ENCODE measurements around the gene LCP2.

LCP2 gene

GRCh38 chr5:170266570-170267381, 30.8 kb downstream of the LCP2 start:
- H3K4me1 ChIP-seq (ENCODE audit: control extremely low read depth in 1 of 4, control insufficient read depth in 4 of 4, insufficient read depth in 4 of 4, low read length in 3 of 4) = peaks cover 17 to 60% (median 39%) of the 10 kb centered on the region in 4 experiments
- H3K27me3 ChIP-seq (replicated peaks in 2 of 5; ENCODE audit: control insufficient read depth in 4 of 5, insufficient read depth in 5 of 5, low read length in 4 of 5) = no peaks in the 10 kb centered on the region
- no peak overlapping the region for H3K4me3 ChIP-seq (ENCODE audit: control insufficient read depth in 1 of 7, extremely low read depth in 1 of 7, insufficient read depth in 4 of 7, low read depth in 2 of 7, low read length in 6 of 7)
- no peaks in the 10 kb centered on the region for H3K9me3 ChIP-seq (ENCODE audit: control extremely low read depth in 1 of 5, control insufficient read depth in 4 of 5, insufficient read depth in 2 of 5, low read depth in 1 of 5, low read length in 4 of 5)
- peaks cover 39 to 85% (median 62%) of the 10 kb centered on the region in 4 experiments for H3K36me3 ChIP-seq (ENCODE audit: control insufficient read depth in 4 of 4, insufficient read depth in 4 of 4, low read length in 3 of 4)
- ChIA-PET POLR2A (interaction anchor here (1.7 kb wide), 1 partner anchor 64 kb away, joined by 6 read pairs; no protein-coding TSS in a partner anchor), CTCF (interaction anchor here (0.6 to 16.6 kb wide), 32 partner anchors 9 to 358 kb away, joined by 3 to 430 read pairs (median 5); partner anchors contain the start of gene LCP2)
- DNase-seq = peak in 2 of 3 donors; percentile 44 to 53
- WGBS (ENCODE audit: insufficient coverage) = 41% methylated on average over 15 of the region's 17 CpGs
- peak overlapping the region; percentile 3 to 49 for H3K27ac ChIP-seq (ENCODE audit: insufficient read depth in 1 of 2, low read depth in 1 of 2, low read length in 2 of 2, poor library complexity in 1 of 2, severe bottlenecking in 2 of 2)

- 24% methylated on average over 3 of the region's 5 CpGs for WGBS (ENCODE audit: insufficient coverage)
- peaks cover 38 to 85% (median 65%) of the 10 kb centered on the region in 4 experiments for H3K36me3 ChIP-seq (ENCODE audit: control insufficient read depth in 4 of 4, insufficient read depth in 4 of 4, low read length in 3 of 4)
- peak in 2 of 3 donors; percentile 61 to 73 for DNase-seq
- H3K9me3 ChIP-seq (ENCODE audit: control extremely low read depth in 1 of 5, control insufficient read depth in 4 of 5, insufficient read depth in 2 of 5, low read depth in 1 of 5, low read length in 4 of 5) = no peaks in the 10 kb centered on the region
- peak overlapping the region in 1 of 2 experiments; percentile 36 for H3K27ac ChIP-seq (ENCODE audit: insufficient read depth in 1 of 2, low read depth in 1 of 2, low read length in 2 of 2, poor library complexity in 1 of 2, severe bottlenecking in 2 of 2)
- H3K4me3 ChIP-seq (ENCODE audit: control insufficient read depth in 1 of 7, extremely low read depth in 1 of 7, insufficient read depth in 4 of 7, low read depth in 2 of 7, low read length in 6 of 7) = peak overlapping the region in 1 of 7 experiments; percentile 22
- ChIA-PET POLR2A (interaction anchor here (1.7 kb wide), 1 partner anchor 66 kb away, joined by 6 read pairs; no protein-coding TSS in a partner anchor), CTCF (interaction anchor here (0.8 to 16.6 kb wide), 16 partner anchors 9 to 338 kb away, joined by 3 to 430 read pairs (median 5); partner anchors contain the start of gene LCP2)
- H3K27me3 ChIP-seq (replicated peaks in 2 of 5; ENCODE audit: control insufficient read depth in 4 of 5, insufficient read depth in 5 of 5, low read length in 4 of 5) = no peaks in the 10 kb centered on the region
- peaks cover 17 to 54% (median 39%) of the 10 kb centered on the region in 4 experiments for H3K4me1 ChIP-seq (ENCODE audit: control extremely low read depth in 1 of 4, control insufficient read depth in 4 of 4, insufficient read depth in 4 of 4, low read length in 3 of 4)
These were observed 32.1 kb downstream of the LCP2 start for GRCh38 chr5:170265522-170265921.

- no peaks in the 10 kb centered on the region for H3K27me3 ChIP-seq (replicated peaks in 2 of 5; ENCODE audit: control insufficient read depth in 4 of 5, insufficient read depth in 5 of 5, low read length in 4 of 5)
- POLR2A ChIA-PET = no interaction called here
- 89% methylated on average over 4 of the region's 4 CpGs for WGBS (ENCODE audit: insufficient coverage)
- H3K36me3 ChIP-seq (ENCODE audit: control insufficient read depth in 4 of 4, insufficient read depth in 4 of 4, low read length in 3 of 4) = peaks cover 39 to 89% (median 66%) of the 10 kb centered on the region in 4 experiments
- H3K9me3 ChIP-seq (ENCODE audit: control extremely low read depth in 1 of 5, control insufficient read depth in 4 of 5, insufficient read depth in 2 of 5, low read depth in 1 of 5, low read length in 4 of 5) = no peaks in the 10 kb centered on the region
- H3K4me1 ChIP-seq (ENCODE audit: control extremely low read depth in 1 of 4, control insufficient read depth in 4 of 4, insufficient read depth in 4 of 4, low read length in 3 of 4) = peaks cover 7 to 38% (median 30%) of the 10 kb centered on the region in 4 experiments
- H3K4me3 ChIP-seq (ENCODE audit: control insufficient read depth in 1 of 7, extremely low read depth in 1 of 7, insufficient read depth in 4 of 7, low read depth in 2 of 7, low read length in 6 of 7) = no peak overlapping the region
- H3K27ac ChIP-seq (ENCODE audit: insufficient read depth in 1 of 2, low read depth in 1 of 2, low read length in 2 of 2, poor library complexity in 1 of 2, severe bottlenecking in 2 of 2) = peak overlapping the region in 1 of 2 experiments; percentile 35
- CTCF ChIA-PET = interaction anchor here (16.6 kb wide), 1 partner anchor 26 kb away, joined by 430 read pairs; the partner anchor contains the start of gene LCP2
- DNase-seq = peak in 1 of 3 donors; percentile 24
These were observed 33.7 kb downstream of the LCP2 start for GRCh38 chr5:170263906-170264305.

- H3K4me1 ChIP-seq (ENCODE audit: control extremely low read depth in 1 of 4, control insufficient read depth in 4 of 4, insufficient read depth in 4 of 4, low read length in 3 of 4) = peaks cover 4 to 22% (median 16%) of the 10 kb centered on the region in 4 experiments
- no peaks in the 10 kb centered on the region for H3K9me3 ChIP-seq (ENCODE audit: control extremely low read depth in 1 of 5, control insufficient read depth in 4 of 5, insufficient read depth in 2 of 5, low read depth in 1 of 5, low read length in 4 of 5)
- peaks cover 44 to 97% (median 74%) of the 10 kb centered on the region in 4 experiments for H3K36me3 ChIP-seq (ENCODE audit: control insufficient read depth in 4 of 4, insufficient read depth in 4 of 4, low read length in 3 of 4)
- ChIA-PET CTCF (interaction anchor here (0.7 to 2.2 kb wide), 6 partner anchors 12 to 86 kb away, joined by 3 to 8 read pairs (median 6); no protein-coding TSS in a partner anchor), POLR2A (no interaction called here)
- no peak overlapping the region for H3K4me3 ChIP-seq (ENCODE audit: control insufficient read depth in 1 of 7, extremely low read depth in 1 of 7, insufficient read depth in 4 of 7, low read depth in 2 of 7, low read length in 6 of 7)
- no peak for DNase-seq
- 96% methylated on average over 7 of the region's 15 CpGs for WGBS (ENCODE audit: insufficient coverage)
- H3K27me3 ChIP-seq (replicated peaks in 2 of 5; ENCODE audit: control insufficient read depth in 4 of 5, insufficient read depth in 5 of 5, low read length in 4 of 5) = no peaks in the 10 kb centered on the region
- no peak overlapping the region for H3K27ac ChIP-seq (ENCODE audit: insufficient read depth in 1 of 2, low read depth in 1 of 2, low read length in 2 of 2, poor library complexity in 1 of 2, severe bottlenecking in 2 of 2)
These were observed 35.2 kb downstream of the LCP2 start for GRCh38 chr5:170262061-170263045.

GRCh38 chr5:170261528-170262043, 36.0 kb downstream of the LCP2 start:
- CTCF ChIA-PET = interaction anchor here (0.7 to 2.2 kb wide), 6 partner anchors 12 to 87 kb away, joined by 3 to 8 read pairs (median 6); no protein-coding TSS in a partner anchor
- H3K9me3 ChIP-seq (ENCODE audit: control extremely low read depth in 1 of 5, control insufficient read depth in 4 of 5, insufficient read depth in 2 of 5, low read depth in 1 of 5, low read length in 4 of 5) = no peaks in the 10 kb centered on the region
- POLR2A ChIA-PET = no interaction called here
- H3K27me3 ChIP-seq (replicated peaks in 2 of 5; ENCODE audit: control insufficient read depth in 4 of 5, insufficient read depth in 5 of 5, low read length in 4 of 5) = no peaks in the 10 kb centered on the region
- peaks cover 43 to 97% (median 78%) of the 10 kb centered on the region in 4 experiments for H3K36me3 ChIP-seq (ENCODE audit: control insufficient read depth in 4 of 4, insufficient read depth in 4 of 4, low read length in 3 of 4)
- DNase-seq = no peak
- H3K4me1 ChIP-seq (ENCODE audit: control extremely low read depth in 1 of 4, control insufficient read depth in 4 of 4, insufficient read depth in 4 of 4, low read length in 3 of 4) = peaks cover 3 to 15% (median 8%) of the 10 kb centered on the region in 4 experiments
- no peak overlapping the region for H3K27ac ChIP-seq (ENCODE audit: insufficient read depth in 1 of 2, low read depth in 1 of 2, low read length in 2 of 2, poor library complexity in 1 of 2, severe bottlenecking in 2 of 2)
- 100% methylated on average over 2 of the region's 3 CpGs for WGBS (ENCODE audit: insufficient coverage)
- no peak overlapping the region for H3K4me3 ChIP-seq (ENCODE audit: control insufficient read depth in 1 of 7, extremely low read depth in 1 of 7, insufficient read depth in 4 of 7, low read depth in 2 of 7, low read length in 6 of 7)

- H3K9me3 ChIP-seq (ENCODE audit: control extremely low read depth in 1 of 5, control insufficient read depth in 4 of 5, insufficient read depth in 2 of 5, low read depth in 1 of 5, low read length in 4 of 5) = no peaks in the 10 kb centered on the region
- H3K4me3 ChIP-seq (ENCODE audit: control insufficient read depth in 1 of 7, extremely low read depth in 1 of 7, insufficient read depth in 4 of 7, low read depth in 2 of 7, low read length in 6 of 7) = no peak overlapping the region
- CTCF ChIA-PET = interaction anchor here (0.6 to 1.4 kb wide), 3 partner anchors 13 to 42 kb away, joined by 3 to 4 read pairs (median 3); no protein-coding TSS in a partner anchor
- H3K27ac ChIP-seq (ENCODE audit: insufficient read depth in 1 of 2, low read depth in 1 of 2, low read length in 2 of 2, poor library complexity in 1 of 2, severe bottlenecking in 2 of 2) = peak overlapping the region in 1 of 2 experiments; percentile 18
- POLR2A ChIA-PET = no interaction called here
- peaks cover 47 to 99% (median 86%) of the 10 kb centered on the region in 4 experiments for H3K36me3 ChIP-seq (ENCODE audit: control insufficient read depth in 4 of 4, insufficient read depth in 4 of 4, low read length in 3 of 4)
- H3K27me3 ChIP-seq (replicated peaks in 2 of 5; ENCODE audit: control insufficient read depth in 4 of 5, insufficient read depth in 5 of 5, low read length in 4 of 5) = no peaks in the 10 kb centered on the region
- H3K4me1 ChIP-seq (ENCODE audit: control extremely low read depth in 1 of 4, control insufficient read depth in 4 of 4, insufficient read depth in 4 of 4, low read length in 3 of 4) = no peaks in the 10 kb centered on the region
- WGBS (ENCODE audit: insufficient coverage) = 95% methylated on average over 2 of the region's 4 CpGs
- DNase-seq = no peak
These were observed 40.2 kb downstream of the LCP2 start for GRCh38 chr5:170257370-170257769.

All from common myeloid progenitor, CD34-positive (primary cell).